CD4-positive, CD25-positive, alpha-beta regulatory T cell (primary cell): ENCODE results near the gene ASTN2. TPM values are rescaled to one million over a fixed set of nuclear protein-coding genes. Genes with fewer than 3 reads are reported as not detected.

Source experiments
- ATAC-seq, 2 donors: fragments of 150-1000 bp; cut with Tn5 transposase; one replicate each; pipeline ENCODE4 v1.10.0; 2021; ENCODE audit warnings: low read depth in 2 of 2, moderate number of reproducible peaks in 2 of 2, moderate library complexity in 1 of 2
- DNase-seq, 3 donors: peaks; one replicate each; pipeline versions ENCODE4 v3.0.0 to v3.0.0-alpha.2; 2012 to 2022; ENCODE audit warnings: mixed read lengths in 1 of 3
- H3K27ac ChIP-seq: one replicate; pipeline ENCODE4 v1.7.0; 2013; ENCODE audit warnings: mild to moderate bottlenecking, low read length; ENCODE audit not compliant: insufficient read depth, poor library complexity, severe bottlenecking
- H3K27me3 ChIP-seq: one replicate; pipeline ENCODE4 v1.7.0; 2013; ENCODE audit warnings: low read length; ENCODE audit not compliant: control insufficient read depth, insufficient read depth
- H3K36me3 ChIP-seq: one replicate; pipeline ENCODE4 v1.7.0; 2013; ENCODE audit warnings: mild to moderate bottlenecking, low read length, moderate library complexity; ENCODE audit not compliant: control insufficient read depth, insufficient read depth
- H3K4me1 ChIP-seq: 2 replicates; pipeline ENCODE4 v1.7.0; 2013; ENCODE audit warnings: mild to moderate bottlenecking, low read length; ENCODE audit not compliant: insufficient read depth, control insufficient read depth, poor library complexity, severe bottlenecking
- H3K4me3 ChIP-seq: one replicate; pipeline ENCODE4 v1.7.0; 2013; ENCODE audit warnings: low read depth, mild to moderate bottlenecking, low read length, moderate library complexity
- H3K9me3 ChIP-seq, 2 experiments: 1 replicate in 1 of 2; 2 replicates in 1 of 2; pipeline ENCODE4 v1.7.0; 2013; ENCODE audit warnings: low read length in 2 of 2, mild to moderate bottlenecking in 1 of 2, moderate library complexity in 1 of 2; ENCODE audit not compliant: control insufficient read depth in 2 of 2
- H3K27ac Mint-ChIP-seq, 3 donors: one replicate each; pipeline ENCODE4 v1.8.0; 2020 to 2022; ENCODE audit warnings: mild to moderate bottlenecking in 3 of 3, mixed read lengths in 3 of 3, moderate library complexity in 2 of 3
- H3K27me3 Mint-ChIP-seq: one replicate; pipeline ENCODE4 v1.8.0; 2022; ENCODE audit warnings: mild to moderate bottlenecking, mixed read lengths
- H3K36me3 Mint-ChIP-seq: one replicate; pipeline ENCODE4 v1.8.0; 2020; ENCODE audit warnings: mixed read lengths
- H3K4me1 Mint-ChIP-seq, 4 donors: one replicate each; pipeline ENCODE4 v1.8.0; 2020 to 2022; ENCODE audit warnings: mixed read lengths in 4 of 4, mild to moderate bottlenecking in 1 of 4
- H3K4me3 Mint-ChIP-seq, 4 donors: one replicate each; pipeline ENCODE4 v1.8.0; 2020 to 2022; ENCODE audit warnings: mild to moderate bottlenecking in 4 of 4, mixed read lengths in 4 of 4, moderate library complexity in 3 of 4
- H3K9me3 Mint-ChIP-seq, 7 donors: one replicate each; pipeline ENCODE4 v1.8.0; 2020 to 2022; ENCODE audit warnings: mixed read lengths in 7 of 7, mild to moderate bottlenecking in 3 of 7, moderate library complexity in 2 of 7
- polyA plus RNA-seq, 4 donors: library from polyadenylated mRNA; unstranded; fragments of 300-500 nt; fragmentation: Illumina TruSeq; gene quantifications; one replicate each; pipeline ENCODE4 v1.2.3, GENCODE V29; 2021
- total RNA-seq: library from RNA; stranded (reverse); gene quantifications from one replicate; pipeline ENCODE4 v1.2.3, GENCODE V29; 2022

Gene ASTN2
- total and polyA plus RNA-seq, 5 donors from 2014 or later: 5.0 to 9.9 (median 7.4) TPM

GRCh38 chr9:116873491-116873890 is 541.4 kb downstream of the ASTN2 start:
- Histone ChIP-seq H3K36me3 (no peaks in the 10 kb centered on the region), H3K4me1 (no peaks in the 10 kb centered on the region), H3K9me3 (peaks cover 18% of the 10 kb centered on the region in 2 experiments), H3K4me3 (no peak overlapping the region), H3K27ac (no peak overlapping the region), H3K27me3 (no peaks in the 10 kb centered on the region)
- ATAC-seq: no peak
- H3K9me3 Mint-ChIP-seq: peaks cover 0 to 21% (median 7%) of the 10 kb centered on the region in 7 donors
- no peak overlapping the region for H3K27ac Mint-ChIP-seq
- no peak for DNase-seq
- no peaks in the 10 kb centered on the region for H3K4me1 Mint-ChIP-seq
- no peak overlapping the region for H3K4me3 Mint-ChIP-seq
- no peaks in the 10 kb centered on the region for H3K36me3 Mint-ChIP-seq
- no peaks in the 10 kb centered on the region for H3K27me3 Mint-ChIP-seq

- Mint-ChIP-seq H3K9me3 (peaks cover 0 to 10% (median 0%) of the 10 kb centered on the region in 7 donors), H3K27me3 (no peaks in the 10 kb centered on the region), H3K4me1 (no peaks in the 10 kb centered on the region), H3K27ac (no peak overlapping the region), H3K36me3 (no peaks in the 10 kb centered on the region), H3K4me3 (no peak overlapping the region)
- Histone ChIP-seq H3K9me3 (no peaks in the 10 kb centered on the region), H3K4me3 (no peak overlapping the region), H3K27ac (no peak overlapping the region), H3K27me3 (no peaks in the 10 kb centered on the region), H3K4me1 (no peaks in the 10 kb centered on the region), H3K36me3 (no peaks in the 10 kb centered on the region)
- DNase-seq: no peak
- ATAC-seq: no peak
These were observed 544.3 kb downstream of the ASTN2 start for GRCh38 chr9:116870566-116870965.

GRCh38 chr9:116868201-116868600 is 546.7 kb downstream of the ASTN2 start:
- Histone ChIP-seq H3K9me3 (no peaks in the 10 kb centered on the region), H3K27me3 (no peaks in the 10 kb centered on the region), H3K36me3 (no peaks in the 10 kb centered on the region), H3K27ac (no peak overlapping the region), H3K4me3 (no peak overlapping the region), H3K4me1 (no peaks in the 10 kb centered on the region)
- ATAC-seq: no peak
- Mint-ChIP-seq H3K36me3 (no peaks in the 10 kb centered on the region), H3K27me3 (no peaks in the 10 kb centered on the region), H3K4me3 (no peak overlapping the region), H3K27ac (peak overlapping the region in 1 of 3 donors; percentile 64), H3K9me3 (peaks cover 0 to 7% (median 0%) of the 10 kb centered on the region in 7 donors), H3K4me1 (no peaks in the 10 kb centered on the region)
- DNase-seq: no peak

- Histone ChIP-seq H3K27ac (no peak overlapping the region), H3K4me3 (no peak overlapping the region), H3K36me3 (no peaks in the 10 kb centered on the region), H3K4me1 (no peaks in the 10 kb centered on the region), H3K9me3 (no peaks in the 10 kb centered on the region), H3K27me3 (peaks cover 3% of the 10 kb centered on the region)
- H3K27ac Mint-ChIP-seq: no peak overlapping the region
- H3K4me1 Mint-ChIP-seq: no peaks in the 10 kb centered on the region
- no peak for ATAC-seq
- no peak for DNase-seq
- H3K4me3 Mint-ChIP-seq: no peak overlapping the region
- H3K9me3 Mint-ChIP-seq: peaks cover 0 to 4% (median 0%) of the 10 kb centered on the region in 7 donors
- H3K27me3 Mint-ChIP-seq: peaks cover 4% of the 10 kb centered on the region
- H3K36me3 Mint-ChIP-seq: no peaks in the 10 kb centered on the region
These were observed 553.5 kb downstream of the ASTN2 start for GRCh38 chr9:116861321-116861720.

GRCh38 chr9:116860509-116861120 is 554.2 kb downstream of the ASTN2 start:
- no peak overlapping the region for H3K27ac Mint-ChIP-seq

GRCh38 chr9:116859763-116860162 is 555.1 kb downstream of the ASTN2 start:
- Histone ChIP-seq H3K27me3 (peaks cover 3% of the 10 kb centered on the region), H3K27ac (no peak overlapping the region), H3K4me3 (no peak overlapping the region), H3K36me3 (no peaks in the 10 kb centered on the region), H3K9me3 (no peaks in the 10 kb centered on the region), H3K4me1 (no peaks in the 10 kb centered on the region)
- H3K36me3 Mint-ChIP-seq: no peaks in the 10 kb centered on the region
- DNase-seq: no peak
- H3K27ac Mint-ChIP-seq: no peak overlapping the region
- H3K4me1 Mint-ChIP-seq: no peaks in the 10 kb centered on the region
- ATAC-seq: no peak
- H3K27me3 Mint-ChIP-seq: peaks cover 4% of the 10 kb centered on the region
- peaks cover 0 to 4% (median 0%) of the 10 kb centered on the region in 7 donors for H3K9me3 Mint-ChIP-seq
- H3K4me3 Mint-ChIP-seq: no peak overlapping the region

More at GRCh38 chr9:116860509-116861120, 554.2 kb downstream of the ASTN2 start:
- no peak for ATAC-seq
- Histone ChIP-seq H3K4me1 (no peaks in the 10 kb centered on the region), H3K27ac (no peak overlapping the region), H3K36me3 (no peaks in the 10 kb centered on the region), H3K4me3 (no peak overlapping the region), H3K27me3 (peaks cover 3% of the 10 kb centered on the region), H3K9me3 (no peaks in the 10 kb centered on the region)
- H3K4me3 Mint-ChIP-seq: no peak overlapping the region
- H3K9me3 Mint-ChIP-seq: peaks cover 0 to 4% (median 0%) of the 10 kb centered on the region in 7 donors
- no peaks in the 10 kb centered on the region for H3K4me1 Mint-ChIP-seq
- no peaks in the 10 kb centered on the region for H3K36me3 Mint-ChIP-seq
- H3K27me3 Mint-ChIP-seq: peaks cover 4% of the 10 kb centered on the region
- peak in 2 of 3 donors; percentile 4 to 17 for DNase-seq

GRCh38 chr9:116857321-116857720 is 557.5 kb downstream of the ASTN2 start:
- no peaks in the 10 kb centered on the region for H3K36me3 Mint-ChIP-seq
- Histone ChIP-seq H3K9me3 (no peaks in the 10 kb centered on the region), H3K27ac (no peak overlapping the region), H3K4me1 (no peaks in the 10 kb centered on the region), H3K27me3 (peaks cover 3% of the 10 kb centered on the region), H3K4me3 (no peak overlapping the region), H3K36me3 (no peaks in the 10 kb centered on the region)
- no peak overlapping the region for H3K4me3 Mint-ChIP-seq
- peaks cover 4% of the 10 kb centered on the region for H3K27me3 Mint-ChIP-seq
- no peak overlapping the region for H3K27ac Mint-ChIP-seq
- ATAC-seq: no peak
- H3K4me1 Mint-ChIP-seq: no peaks in the 10 kb centered on the region
- H3K9me3 Mint-ChIP-seq: peaks cover 0 to 2% (median 0%) of the 10 kb centered on the region in 7 donors
- DNase-seq: no peak
